Ishikawa (cell line): ENCODE data around the gene NIPAL4.

Experiments
- CEBPB ChIP-seq: IDR thresholded peaks from 2 replicates; pipeline ENCODE4 v1.6.1; 2012
- EGR1 ChIP-seq: IDR thresholded peaks from 2 replicates; pipeline ENCODE4 v1.6.1; 2012
- EP300 ChIP-seq: IDR thresholded peaks from 2 replicates; pipeline ENCODE4 v1.6.1; 2012; ENCODE audit warnings: borderline replicate concordance
- FOXM1 ChIP-seq: IDR thresholded peaks from 2 replicates; pipeline ENCODE4 v1.6.1; 2012; ENCODE audit warnings: low read depth, borderline replicate concordance
- MAX ChIP-seq: IDR thresholded peaks from 2 replicates; pipeline ENCODE4 v1.6.1; 2012
- RAD21 ChIP-seq: IDR thresholded peaks from 2 replicates; pipeline ENCODE4 v1.6.1; 2012; ENCODE audit warnings: low read depth
- TAF1 ChIP-seq: IDR thresholded peaks from 2 replicates; pipeline ENCODE4 v1.6.1; 2012; ENCODE audit warnings: low read depth, mild to moderate bottlenecking
- TCF12 ChIP-seq: IDR thresholded peaks from 2 replicates; pipeline ENCODE4 v1.6.1; 2012; ENCODE audit warnings: low read depth
- USF1 ChIP-seq: IDR thresholded peaks from 2 replicates; pipeline ENCODE4 v1.6.1; 2012
- YY1 ChIP-seq: IDR thresholded peaks from 2 replicates; pipeline ENCODE4 v1.6.1; 2012; ENCODE audit warnings: low read depth

- TF ChIP-seq EGR1 (no peak), USF1 (no peak), TCF12 (no peak), MAX (no peak), EP300 (no peak), YY1 (no peak), RAD21 (no peak), CEBPB (no peak), TAF1 (no peak), FOXM1 (no peak)
Measured at GRCh38 chr5:157458835-157459234, 1.2 kb upstream of the NIPAL4 start.
